Measurements from ENCODE around the gene CACNA1C.

GRCh38 chr12:2160043-2160442, 107.3 kb downstream of the CACNA1C start:
- no peak for TF ChIP-seq EZH2 (IDR thresholded peaks at IDR 0.05; ENCODE audit: borderline replicate concordance, control insufficient read depth, low read depth, low read length)
- TF ChIP-seq MAX (IDR thresholded peaks at IDR 0.05; ENCODE audit: low read depth, low read length): no peak
- no peak for TF ChIP-seq CTCF (IDR thresholded peaks at IDR 0.05 in 2 of 3, conservative IDR thresholded peaks at IDR 0.05 in 1 of 3; ENCODE audit: control insufficient read depth in 2 of 3, extremely low read depth in 1 of 3, insufficient read depth in 1 of 3, low read depth in 3 of 3, low read length in 3 of 3)
- no peak for TF ChIP-seq ZNF274 (IDR thresholded peaks at IDR 0.05; ENCODE audit: insufficient read depth, insufficient read length)
- no peak for TF ChIP-seq REST (IDR thresholded peaks at IDR 0.05; ENCODE audit: low read depth, low read length)
- TF ChIP-seq POLR2A (IDR thresholded peaks at IDR 0.05; ENCODE audit: low read depth, low read length): no peak
- TF ChIP-seq CHD2 (IDR thresholded peaks at IDR 0.05; ENCODE audit: borderline replicate concordance, low read depth, low read length): no peak
- TF ChIP-seq MLLT1 (IDR thresholded peaks at IDR 0.05): no peak
- TF ChIP-seq JUND (IDR thresholded peaks at IDR 0.05; ENCODE audit: low read depth, low read length): no peak
- TF ChIP-seq SKIL (IDR thresholded peaks at IDR 0.05; ENCODE audit: low read depth, poor library complexity, severe bottlenecking): no peak
- no peak for TF ChIP-seq ELK1 (IDR thresholded peaks at IDR 0.05; ENCODE audit: low read depth, low read length)

Data from GM12878 (cell line).